Activated CD4-positive, alpha-beta memory T cell treated with anti-CD3 and anti-CD28 coated beads, Interleukin-2, amount 10 ng/mL, durations not matched to agents 7 days and 5 days (primary cell): Measurements from ENCODE around the gene NR2C2. TPM values are rescaled to one million over a fixed set of nuclear protein-coding genes. Genes with fewer than 3 reads are reported as not detected.
A peak's percentile ranks its signal among the peaks of the same experiment; 100 is the strongest.

ENCODE experiments used
- CTCF ChIA-PET: fragments of 350-600 bp; sonication (Branson Sonifier 250); formaldehyde crosslinking; loops from one replicate; lab custom pipeline; 2021; ENCODE audit warnings: antibody characterized with exemption, inconsistent platforms; lab: Charles Lee
- POLR2A ChIA-PET: fragments of 350-600 bp; sonication (Branson Sonifier 250); formaldehyde crosslinking; loops from one replicate; lab custom pipeline; 2021; ENCODE audit warnings: antibody characterized with exemption; lab: Charles Lee
- DNase-seq: peaks from one replicate; pipeline ENCODE4 v3.0.0-alpha.2; 2020
- H3K27ac Mint-ChIP-seq: one replicate; pipeline ENCODE4 v1.8.0; 2021; ENCODE audit warnings: mild to moderate bottlenecking, mixed read lengths
- H3K27me3 Mint-ChIP-seq: one replicate; pipeline ENCODE4 v1.8.0; 2021; ENCODE audit warnings: mixed read lengths
- H3K36me3 Mint-ChIP-seq: one replicate; pipeline ENCODE4 v1.8.0; 2021; ENCODE audit warnings: low read depth, mixed read lengths
- H3K4me1 Mint-ChIP-seq: one replicate; pipeline ENCODE4 v1.8.0; 2021; ENCODE audit warnings: mixed read lengths
- H3K4me3 Mint-ChIP-seq: one replicate; pipeline ENCODE4 v1.8.0; 2021; ENCODE audit warnings: mild to moderate bottlenecking, mixed read lengths
- H3K9me3 Mint-ChIP-seq: one replicate; pipeline ENCODE4 v1.8.0; 2021; ENCODE audit warnings: mixed read lengths
- total RNA-seq, 2 experiments: library from RNA; stranded (reverse); gene quantifications; one replicate each; pipeline ENCODE4 v1.2.3, GENCODE V29; 2021

NR2C2 gene
- total RNA-seq, 2 experiments from 2014 or later, result 63.9 to 65.8 TPM

GRCh38 chr3:14913071-14913925, 34.1 kb upstream of the NR2C2 start:
- ChIA-PET CTCF (interaction anchor here (0.8 to 2.3 kb wide), 5 partner anchors 8 to 122 kb away, joined by 3 to 6 read pairs (median 5); no protein-coding TSS in a partner anchor), POLR2A (no interaction called here)

GRCh38 chr3:14913926-14914778, 33.2 kb upstream of the NR2C2 start:
- no peak overlapping the region for H3K27ac Mint-ChIP-seq
- H3K4me3 Mint-ChIP-seq, result no peak overlapping the region
- POLR2A ChIA-PET, result no interaction called here
- no peaks in the 10 kb centered on the region for H3K9me3 Mint-ChIP-seq
- no peaks in the 10 kb centered on the region for H3K4me1 Mint-ChIP-seq
- DNase-seq, result no peak
- peaks cover 12% of the 10 kb centered on the region for H3K27me3 Mint-ChIP-seq
- H3K36me3 Mint-ChIP-seq, result no peaks in the 10 kb centered on the region
- CTCF ChIA-PET, result interaction anchor here (0.5 to 2.3 kb wide), 3 partner anchors 12 to 123 kb away, joined by 3 to 6 read pairs (median 4); no protein-coding TSS in a partner anchor

More at GRCh38 chr3:14913071-14913925, 34.1 kb upstream of the NR2C2 start:
- Mint-ChIP-seq H3K4me3 (no peak overlapping the region), H3K9me3 (no peaks in the 10 kb centered on the region), H3K27me3 (peaks cover 11% of the 10 kb centered on the region), H3K36me3 (no peaks in the 10 kb centered on the region), H3K4me1 (no peaks in the 10 kb centered on the region), H3K27ac (no peak overlapping the region)
- no peak for DNase-seq

DNA sequence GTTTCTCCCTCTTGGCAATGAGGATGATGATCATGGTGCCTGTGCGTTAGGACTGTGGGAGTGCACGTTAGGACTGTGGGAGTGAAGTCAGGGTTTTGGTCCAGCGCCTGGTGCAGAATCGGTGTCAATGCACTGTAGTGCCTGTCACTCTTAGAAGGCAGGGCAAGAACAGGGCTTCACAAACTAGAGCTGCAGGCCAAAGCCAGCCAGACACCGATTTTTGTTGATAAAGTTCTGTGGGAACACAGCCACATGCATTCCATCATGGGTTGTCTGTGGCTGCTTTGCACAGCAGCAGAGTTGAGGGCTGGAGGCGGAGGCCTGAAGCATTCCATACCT, 32.6 kb upstream of the NR2C2 start:
- ChIA-PET CTCF (interaction anchor here (0.5 kb wide), 1 partner anchor 61 kb away, joined by 4 read pairs; no protein-coding TSS in a partner anchor), POLR2A (no interaction called here)
- Mint-ChIP-seq H3K9me3 (no peaks in the 10 kb centered on the region), H3K27ac (no peak overlapping the region), H3K27me3 (peaks cover 9% of the 10 kb centered on the region), H3K4me1 (no peaks in the 10 kb centered on the region), H3K36me3 (no peaks in the 10 kb centered on the region), H3K4me3 (no peak overlapping the region)
- DNase-seq, result no peak

DNA sequence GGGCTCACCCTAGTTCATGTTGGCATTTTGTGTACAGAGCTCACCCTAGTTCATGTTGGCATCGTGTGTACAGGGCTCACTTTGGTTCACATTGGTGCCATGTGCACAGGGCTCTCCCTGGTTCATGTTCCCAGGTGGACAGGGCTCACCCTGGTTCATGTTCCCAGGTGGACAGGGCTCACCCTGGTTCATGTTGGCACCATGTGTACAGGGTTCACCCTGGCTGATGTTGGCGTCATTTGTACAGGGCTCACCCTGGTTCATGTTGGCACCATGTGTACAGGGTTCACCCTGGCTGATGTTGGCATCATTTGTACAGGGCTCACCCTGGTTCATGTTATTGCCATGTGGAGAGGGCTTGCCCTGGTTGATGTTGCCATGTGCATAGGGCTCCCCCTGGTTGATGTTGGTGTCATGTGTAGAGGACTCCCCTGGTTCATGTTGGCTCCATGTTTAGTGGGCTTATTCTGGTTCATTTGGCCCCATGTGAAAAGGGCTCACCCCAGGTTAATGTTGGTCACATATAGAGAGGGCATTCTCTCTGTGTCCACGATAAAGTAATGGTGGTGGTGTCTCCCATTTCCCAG, 31.7 kb upstream of the NR2C2 start:
- H3K4me1 Mint-ChIP-seq, result no peaks in the 10 kb centered on the region
- POLR2A ChIA-PET, result no interaction called here
- H3K27ac Mint-ChIP-seq, result no peak overlapping the region
- DNase-seq, result peak; percentile 53
- peaks cover 9% of the 10 kb centered on the region for H3K27me3 Mint-ChIP-seq
- H3K9me3 Mint-ChIP-seq, result no peaks in the 10 kb centered on the region
- CTCF ChIA-PET, result interaction anchor here (1.0 to 1.4 kb wide), 3 partner anchors 122 to 134 kb away, joined by 3 read pairs; no protein-coding TSS in a partner anchor
- H3K36me3 Mint-ChIP-seq, result no peaks in the 10 kb centered on the region
- H3K4me3 Mint-ChIP-seq, result no peak overlapping the region

DNA sequence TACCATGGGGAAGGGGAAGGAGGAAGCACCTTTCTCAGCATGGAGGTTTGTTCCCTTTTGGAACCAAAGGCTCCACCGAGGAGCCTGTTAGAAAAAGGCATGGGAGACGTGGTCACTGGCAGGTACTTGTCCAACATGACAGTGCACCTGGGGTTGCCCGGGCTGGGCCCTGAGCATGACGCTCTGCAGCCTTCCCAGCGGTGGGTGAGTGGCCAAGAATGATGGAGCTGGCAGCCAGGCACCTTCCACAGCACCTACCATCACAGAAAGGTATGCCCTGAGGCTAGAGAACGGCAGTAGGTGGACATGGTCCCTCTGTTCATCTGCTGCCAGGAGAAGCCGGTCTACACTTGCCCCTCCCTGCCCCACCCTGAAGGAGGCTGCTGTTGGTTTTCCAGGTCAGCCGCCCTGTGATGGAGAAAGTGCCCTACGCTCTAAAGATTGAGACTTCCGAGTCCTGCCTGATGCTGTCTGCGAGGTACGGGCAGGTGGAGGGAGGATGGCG, 29.0 kb upstream of the NR2C2 start:
- no peaks in the 10 kb centered on the region for H3K9me3 Mint-ChIP-seq
- H3K4me1 Mint-ChIP-seq, result no peaks in the 10 kb centered on the region
- H3K36me3 Mint-ChIP-seq, result no peaks in the 10 kb centered on the region
- H3K27ac Mint-ChIP-seq, result no peak overlapping the region
- H3K4me3 Mint-ChIP-seq, result no peak overlapping the region
- ChIA-PET CTCF (no interaction called here), POLR2A (no interaction called here)
- peaks cover 3% of the 10 kb centered on the region for H3K27me3 Mint-ChIP-seq
- DNase-seq, result no peak

DNA sequence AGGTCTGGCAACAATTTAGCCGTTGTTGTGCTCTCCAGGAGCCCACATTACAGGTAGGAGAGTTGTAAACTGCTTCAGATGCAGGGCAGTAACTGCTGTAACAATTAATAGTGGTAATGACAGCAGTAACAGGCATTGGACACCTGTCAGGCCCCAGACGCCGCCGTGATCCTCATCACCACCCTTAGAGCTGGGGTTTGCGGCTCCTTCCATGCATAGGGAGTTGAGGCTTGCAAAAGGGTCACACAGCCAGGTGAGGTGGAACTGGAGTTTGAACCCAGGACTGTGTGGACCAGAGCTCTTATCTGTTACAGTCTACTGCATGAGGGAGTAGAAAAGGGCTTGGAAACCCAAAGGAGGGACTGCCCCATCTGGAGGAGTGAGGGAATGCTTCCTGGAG, 26.8 kb upstream of the NR2C2 start:
- ChIA-PET POLR2A (no interaction called here), CTCF (interaction anchor here (1.0 to 2.6 kb wide), 19 partner anchors 20 to 288 kb away, joined by 3 to 23 read pairs (median 5); partner anchors contain the start of genes C3orf20 and CCDC174)
- no peak overlapping the region for H3K4me3 Mint-ChIP-seq
- H3K27ac Mint-ChIP-seq, result no peak overlapping the region
- no peaks in the 10 kb centered on the region for H3K9me3 Mint-ChIP-seq
- peaks cover 4% of the 10 kb centered on the region for H3K27me3 Mint-ChIP-seq
- no peaks in the 10 kb centered on the region for H3K4me1 Mint-ChIP-seq
- no peaks in the 10 kb centered on the region for H3K36me3 Mint-ChIP-seq
- no peak for DNase-seq

- POLR2A ChIA-PET, result interaction anchor here (1.5 kb wide), 1 partner anchor 247 kb away, joined by 5 read pairs; the partner anchor contains the start of gene C3orf20
- no peaks in the 10 kb centered on the region for H3K36me3 Mint-ChIP-seq
Measured at GRCh38 chr3:14921034-14921616, 26.3 kb upstream of the NR2C2 start.

GRCh38 chr3:14921811-14922705, 25.3 kb upstream of the NR2C2 start:
- Mint-ChIP-seq H3K4me1 (no peaks in the 10 kb centered on the region), H3K9me3 (no peaks in the 10 kb centered on the region), H3K36me3 (no peaks in the 10 kb centered on the region), H3K27ac (no peak overlapping the region), H3K4me3 (no peak overlapping the region), H3K27me3 (peaks cover 4% of the 10 kb centered on the region)
- ChIA-PET POLR2A (interaction anchor here (1.5 kb wide), 1 partner anchor 248 kb away, joined by 5 read pairs; the partner anchor contains the start of gene C3orf20), CTCF (interaction anchor here (0.6 to 2.9 kb wide), 41 partner anchors 8 to 721 kb away, joined by 3 to 23 read pairs (median 4); partner anchors contain the start of genes C3orf20 and CCDC174)
- no peak for DNase-seq

More at GRCh38 chr3:14921034-14921616, 26.3 kb upstream of the NR2C2 start:
- no peaks in the 10 kb centered on the region for H3K9me3 Mint-ChIP-seq
- H3K27ac Mint-ChIP-seq, result no peak overlapping the region
- H3K27me3 Mint-ChIP-seq, result peaks cover 4% of the 10 kb centered on the region
- DNase-seq, result peak; percentile 84
- H3K4me1 Mint-ChIP-seq, result no peaks in the 10 kb centered on the region
- no peak overlapping the region for H3K4me3 Mint-ChIP-seq
- CTCF ChIA-PET, result interaction anchor here (0.6 to 2.6 kb wide), 40 partner anchors 9 to 720 kb away, joined by 3 to 23 read pairs (median 4); partner anchors contain the start of genes C3orf20 and CCDC174

DNA sequence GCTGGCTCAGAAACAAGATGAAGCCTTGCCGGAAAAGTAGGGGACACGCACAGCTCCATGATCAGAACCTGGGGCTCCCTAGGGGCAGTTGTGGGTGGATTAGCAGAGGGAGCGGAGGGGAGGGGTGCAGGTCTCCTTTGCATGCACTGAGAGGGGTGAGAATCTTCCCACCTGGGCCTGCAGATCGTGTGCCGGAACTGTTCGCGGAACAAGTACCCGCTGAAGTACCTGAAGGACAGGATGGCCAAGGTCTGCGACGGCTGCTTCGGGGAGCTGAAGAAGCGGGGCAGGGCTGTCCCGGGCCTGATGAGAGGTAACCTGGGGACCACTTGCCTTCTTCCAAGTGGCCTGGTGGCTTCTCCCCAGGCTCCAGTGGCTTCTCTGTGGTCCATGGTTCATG, 24.5 kb upstream of the NR2C2 start:
- ChIA-PET CTCF (interaction anchor here (1.0 to 2.9 kb wide), 3 partner anchors 134 to 271 kb away, joined by 3 to 8 read pairs (median 3); partner anchors contain the start of gene CCDC174), POLR2A (no interaction called here)
- Mint-ChIP-seq H3K36me3 (no peaks in the 10 kb centered on the region), H3K4me1 (no peaks in the 10 kb centered on the region), H3K4me3 (no peak overlapping the region), H3K27me3 (peaks cover 4% of the 10 kb centered on the region), H3K9me3 (no peaks in the 10 kb centered on the region), H3K27ac (no peak overlapping the region)
- no peak for DNase-seq

DNA sequence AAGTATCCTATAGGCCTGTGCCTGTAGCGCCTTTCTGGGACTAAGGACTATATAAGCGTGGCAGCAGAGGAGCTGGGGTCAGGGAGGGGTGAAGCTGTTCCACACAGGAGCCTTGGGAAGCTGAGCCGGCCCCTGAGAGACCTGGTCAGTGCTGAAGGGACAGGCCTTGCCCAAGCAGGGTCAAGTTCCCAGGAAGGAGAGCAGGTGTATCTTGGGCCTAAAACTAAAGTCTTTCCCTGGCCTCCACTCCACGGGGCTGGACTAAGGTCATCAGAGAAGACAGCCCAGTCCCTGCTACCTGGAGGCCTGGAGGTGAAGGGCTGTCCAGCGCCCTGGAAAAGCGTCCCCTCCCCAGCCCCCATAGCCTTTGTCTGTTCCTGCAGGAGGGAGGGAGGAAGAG, 23.9 kb upstream of the NR2C2 start:
- Mint-ChIP-seq H3K4me3 (no peak overlapping the region), H3K27me3 (peaks cover 4% of the 10 kb centered on the region), H3K36me3 (no peaks in the 10 kb centered on the region), H3K27ac (no peak overlapping the region), H3K4me1 (no peaks in the 10 kb centered on the region), H3K9me3 (no peaks in the 10 kb centered on the region)
- ChIA-PET CTCF (interaction anchor here (0.6 to 2.9 kb wide), 5 partner anchors 23 to 272 kb away, joined by 3 to 8 read pairs (median 3); partner anchors contain the start of gene CCDC174), POLR2A (no interaction called here)
- no peak for DNase-seq
